ENCODE data around the gene ADAMTSL5.
A peak's percentile ranks its signal among the peaks of the same experiment; 100 is the strongest.

The ADAMTSL5 gene

GRCh38 chr19:1491114-1491848, 21.5 kb downstream of the ADAMTSL5 start, which contains the start of gene REEP6:
TSS of gene REEP6 (plus strand) at chr19:1491181. CDS start at chr19:1491270, 89 bp downstream.
- DNase-seq (ENCODE audit: extremely low read depth, low read depth) = no peak
- TF ChIP-seq, protein P1, sequence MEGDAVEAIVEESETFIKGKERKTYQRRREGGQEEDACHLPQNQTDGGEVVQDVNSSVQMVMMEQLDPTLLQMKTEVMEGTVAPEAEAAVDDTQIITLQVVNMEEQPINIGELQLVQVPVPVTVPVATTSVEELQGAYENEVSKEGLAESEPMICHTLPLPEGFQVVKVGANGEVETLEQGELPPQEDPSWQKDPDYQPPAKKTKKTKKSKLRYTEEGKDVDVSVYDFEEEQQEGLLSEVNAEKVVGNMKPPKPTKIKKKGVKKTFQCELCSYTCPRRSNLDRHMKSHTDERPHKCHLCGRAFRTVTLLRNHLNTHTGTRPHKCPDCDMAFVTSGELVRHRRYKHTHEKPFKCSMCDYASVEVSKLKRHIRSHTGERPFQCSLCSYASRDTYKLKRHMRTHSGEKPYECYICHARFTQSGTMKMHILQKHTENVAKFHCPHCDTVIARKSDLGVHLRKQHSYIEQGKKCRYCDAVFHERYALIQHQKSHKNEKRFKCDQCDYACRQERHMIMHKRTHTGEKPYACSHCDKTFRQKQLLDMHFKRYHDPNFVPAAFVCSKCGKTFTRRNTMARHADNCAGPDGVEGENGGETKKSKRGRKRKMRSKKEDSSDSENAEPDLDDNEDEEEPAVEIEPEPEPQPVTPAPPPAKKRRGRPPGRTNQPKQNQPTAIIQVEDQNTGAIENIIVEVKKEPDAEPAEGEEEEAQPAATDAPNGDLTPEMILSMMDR (IDR thresholded peaks at IDR 0.05; ENCODE audit: low read depth, low read length) = no peak

- DNase-seq (ENCODE audit: extremely low read depth, low read depth) = peak; percentile 98
- TF ChIP-seq, protein P1 (IDR thresholded peaks at IDR 0.05; ENCODE audit: low read depth, low read length) = no peak
Observed at GRCh38 chr19:1490311-1491113, 22.3 kb downstream of the ADAMTSL5 start, which contains the start of gene PCSK4. TSS of gene PCSK4 (minus strand) at chr19:1490350. CDS start at chr19:1490346, 4 bp downstream.

- no peak for DNase-seq (ENCODE audit: extremely low read depth, low read depth)
- TF ChIP-seq, protein P1 (IDR thresholded peaks at IDR 0.05; ENCODE audit: low read depth, low read length) = no peak
Observed at GRCh38 chr19:1489463-1490310, 23.1 kb downstream of the ADAMTSL5 start.

DNA sequence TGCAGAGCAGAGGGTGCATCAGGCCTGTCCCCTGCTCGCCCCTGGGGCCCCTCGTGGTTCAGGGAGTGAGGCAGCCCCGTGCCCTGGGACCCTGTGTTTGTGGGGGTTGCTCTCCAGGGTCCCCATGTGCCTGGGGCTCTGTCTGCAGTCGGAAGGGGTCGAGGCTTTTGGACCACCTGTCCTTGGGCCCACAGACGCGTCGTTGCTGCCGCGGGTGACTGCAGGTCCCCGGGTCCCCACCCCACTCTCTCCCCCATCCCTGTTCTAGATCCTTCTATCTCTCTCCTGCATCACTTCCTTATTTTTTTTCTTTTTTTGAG, 24.6 kb downstream of the ADAMTSL5 start:
- TF ChIP-seq, protein P1 (IDR thresholded peaks at IDR 0.05; ENCODE audit: low read depth, low read length) = no peak
- no peak for DNase-seq (ENCODE audit: extremely low read depth, low read depth)

GRCh38 chr19:1487576-1488281, 25.1 kb downstream of the ADAMTSL5 start:
- TF ChIP-seq, protein P1 (IDR thresholded peaks at IDR 0.05; ENCODE audit: low read depth, low read length) = no peak
- DNase-seq (ENCODE audit: extremely low read depth, low read depth) = no peak

DNA sequence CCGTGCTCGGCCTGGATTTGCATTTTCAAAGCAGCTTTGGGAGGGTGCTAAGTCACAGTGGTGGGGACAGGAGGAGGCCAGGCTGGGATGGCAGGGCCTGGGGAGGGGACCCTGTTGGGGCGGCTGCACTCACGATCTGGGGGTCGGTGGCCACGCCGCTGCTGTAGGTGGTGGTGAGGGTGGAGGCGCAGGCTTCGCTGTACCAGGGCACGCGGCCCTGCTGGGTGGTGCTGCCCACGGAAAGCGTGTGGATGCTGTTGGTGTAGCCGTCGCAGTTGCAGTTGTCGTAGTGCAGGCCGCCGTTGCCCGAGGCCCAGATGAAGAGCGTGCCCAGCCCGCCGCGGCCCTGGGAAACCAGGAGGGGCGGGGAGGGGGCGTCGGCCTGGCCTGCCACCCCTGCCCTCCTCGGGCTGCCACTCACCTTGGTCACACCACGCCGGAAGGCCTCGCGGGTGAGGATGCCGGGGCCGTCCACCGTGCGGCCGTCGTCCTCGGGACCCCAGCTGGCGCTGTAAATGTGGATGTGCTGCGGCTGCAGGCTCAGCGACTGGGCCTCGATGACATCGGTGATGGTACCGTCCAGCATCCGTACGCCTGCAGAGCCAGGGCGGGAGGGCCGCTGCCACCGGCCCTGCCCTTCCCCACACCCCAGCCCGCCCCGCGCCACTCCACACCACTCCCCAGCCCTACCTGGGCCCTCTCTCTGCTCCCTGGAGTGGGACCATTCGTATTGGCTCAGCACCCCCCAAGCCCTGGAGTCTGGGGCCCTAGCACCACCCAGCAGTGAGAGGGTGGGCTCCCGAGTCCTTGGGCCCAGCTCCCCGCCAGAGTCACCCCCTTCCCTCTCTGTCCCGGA, 25.9 kb downstream of the ADAMTSL5 start:
- no peak for DNase-seq (ENCODE audit: extremely low read depth, low read depth)
- TF ChIP-seq, protein P1 (IDR thresholded peaks at IDR 0.05; ENCODE audit: low read depth, low read length) = no peak
